GM21576 (cell line): ENCODE measurements around the gene UTP18.
"Not testable (repeated sequence)": the region's sequence is repeated elsewhere in the genome, so short reads cannot be mapped to it uniquely, and the experiment has no call there.

Experiments
- ATAC-seq: cut with Tn5 transposase; IDR thresholded peaks from one replicate; pipeline ENCODE4 v1.9.1; 2021; ENCODE audit warnings: mild to moderate bottlenecking, moderate library complexity; ENCODE audit not compliant: unreplicated experiment

Gene UTP18

GRCh38 chr17:51258756-51259563, 1.4 kb upstream of the UTP18 start:
- ATAC-seq, result no peak

- ATAC-seq, result peak; percentile 74
Observed at GRCh38 chr17:51259564-51260236, 646 bp upstream of the UTP18 start, which contains the start of gene MBTD1. Gene MBTD1 (minus strand): TSS chr17:51260049. CDS start chr17:51225161, 34,888 bp downstream.

- ATAC-seq, result no peak
Observed at GRCh38 chr17:51261024-51261963, 948 bp downstream of the UTP18 start.

GRCh38 chr17:51263006-51263405, 2.7 kb downstream of the UTP18 start:
- no peak for ATAC-seq

- not testable (repeated sequence) for ATAC-seq
Observed at GRCh38 chr17:51264466-51264865, 4.1 kb downstream of the UTP18 start.

GRCh38 chr17:51269991-51270390, 9.6 kb downstream of the UTP18 start:
- ATAC-seq, result no peak

GRCh38 chr17:51270636-51271035, 10.3 kb downstream of the UTP18 start:
- ATAC-seq, result no peak

- ATAC-seq, result no peak
Observed at GRCh38 chr17:51272812-51273211, 12.5 kb downstream of the UTP18 start.

GRCh38 chr17:51275381-51275780, 15.0 kb downstream of the UTP18 start:
- no peak for ATAC-seq

- no peak for ATAC-seq
Observed at GRCh38 chr17:51279183-51279582, 18.8 kb downstream of the UTP18 start.

- ATAC-seq, result no peak
Observed at GRCh38 chr17:51287412-51287811, 27.1 kb downstream of the UTP18 start.

- no peak for ATAC-seq
Observed at GRCh38 chr17:51289696-51290111, 29.4 kb downstream of the UTP18 start.

- ATAC-seq, result not testable (repeated sequence)
Observed at GRCh38 chr17:51294338-51294737, 34.0 kb downstream of the UTP18 start.

- ATAC-seq, result no peak
Observed at GRCh38 chr17:51298508-51299371, 38.4 kb downstream of the UTP18 start.

- no peak for ATAC-seq
Observed at GRCh38 chr17:51299859-51300258, 39.5 kb downstream of the UTP18 start.

- no peak for ATAC-seq
Observed at GRCh38 chr17:51305182-51305581, 44.8 kb downstream of the UTP18 start.

GRCh38 chr17:51312003-51312402, 51.7 kb downstream of the UTP18 start:
- ATAC-seq, result not testable (repeated sequence)

- ATAC-seq, result no peak
Observed at GRCh38 chr17:51319186-51319585, 58.8 kb downstream of the UTP18 start.

- ATAC-seq, result peak; percentile 75
Observed at GRCh38 chr17:51322390-51323029, 62.2 kb downstream of the UTP18 start.

- no peak for ATAC-seq
Observed at GRCh38 chr17:51325471-51325870, 65.1 kb downstream of the UTP18 start.
